Measurements from ENCODE around the gene NFATC2. TPM values are rescaled to one million over a fixed set of nuclear protein-coding genes. Genes with fewer than 3 reads are reported as not detected.

NFATC2 gene
- total RNA-seq, 1 donor from 2014 or later = 1.9 TPM

DNA sequence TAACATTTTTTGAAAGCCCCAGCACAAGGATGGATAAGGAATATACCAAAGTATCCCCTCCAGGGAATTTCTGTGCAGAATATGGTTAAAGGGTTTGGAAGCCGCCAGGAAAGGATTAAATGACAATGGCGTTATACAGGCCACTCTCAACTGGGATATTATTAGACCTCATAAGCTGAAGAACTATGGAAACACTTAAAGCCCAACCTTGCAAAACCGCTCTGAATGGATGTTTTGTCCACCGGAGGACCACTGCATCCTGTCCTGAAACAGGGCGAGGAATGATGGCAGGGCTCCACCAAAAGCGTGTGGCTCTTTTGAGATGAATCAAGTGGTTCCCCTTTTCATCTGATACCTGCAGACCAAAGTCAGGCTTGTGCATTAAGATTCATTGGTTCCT is 32.4 kb downstream of the NFATC2 start:
- TF ChIP-seq, protein P1, sequence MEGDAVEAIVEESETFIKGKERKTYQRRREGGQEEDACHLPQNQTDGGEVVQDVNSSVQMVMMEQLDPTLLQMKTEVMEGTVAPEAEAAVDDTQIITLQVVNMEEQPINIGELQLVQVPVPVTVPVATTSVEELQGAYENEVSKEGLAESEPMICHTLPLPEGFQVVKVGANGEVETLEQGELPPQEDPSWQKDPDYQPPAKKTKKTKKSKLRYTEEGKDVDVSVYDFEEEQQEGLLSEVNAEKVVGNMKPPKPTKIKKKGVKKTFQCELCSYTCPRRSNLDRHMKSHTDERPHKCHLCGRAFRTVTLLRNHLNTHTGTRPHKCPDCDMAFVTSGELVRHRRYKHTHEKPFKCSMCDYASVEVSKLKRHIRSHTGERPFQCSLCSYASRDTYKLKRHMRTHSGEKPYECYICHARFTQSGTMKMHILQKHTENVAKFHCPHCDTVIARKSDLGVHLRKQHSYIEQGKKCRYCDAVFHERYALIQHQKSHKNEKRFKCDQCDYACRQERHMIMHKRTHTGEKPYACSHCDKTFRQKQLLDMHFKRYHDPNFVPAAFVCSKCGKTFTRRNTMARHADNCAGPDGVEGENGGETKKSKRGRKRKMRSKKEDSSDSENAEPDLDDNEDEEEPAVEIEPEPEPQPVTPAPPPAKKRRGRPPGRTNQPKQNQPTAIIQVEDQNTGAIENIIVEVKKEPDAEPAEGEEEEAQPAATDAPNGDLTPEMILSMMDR (conservative IDR thresholded peaks at IDR 0.05; ENCODE audit: low read depth, low read length) = no peak
- no peak overlapping the region for H3K4me3 ChIP-seq (ENCODE audit: low read depth, low read length)
- DNase-seq (ENCODE audit: low read depth) = no peak

DNA sequence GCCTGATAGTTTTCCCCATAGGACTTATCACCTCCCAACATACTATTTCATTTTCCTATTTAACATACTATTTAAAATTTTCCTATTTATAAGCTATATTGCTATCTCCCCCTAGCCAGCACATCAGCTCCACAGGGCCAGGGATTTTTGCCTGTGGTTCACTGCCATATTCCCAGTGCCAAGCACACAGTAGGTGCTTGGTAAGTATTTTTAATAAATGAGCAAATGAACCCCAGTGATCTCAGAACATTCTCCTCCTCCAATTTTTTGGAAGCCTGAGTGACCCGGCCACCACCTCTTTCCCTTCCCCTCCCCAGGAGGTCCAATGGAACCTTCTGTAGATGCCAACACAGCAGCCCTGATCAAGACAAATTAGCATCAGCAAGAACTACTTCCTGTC is 33.3 kb downstream of the NFATC2 start:
- no peak overlapping the region for H3K4me3 ChIP-seq (ENCODE audit: low read depth, low read length)
- no peak for DNase-seq (ENCODE audit: low read depth)
- TF ChIP-seq, protein P1 (conservative IDR thresholded peaks at IDR 0.05; ENCODE audit: low read depth, low read length) = no peak

DNA sequence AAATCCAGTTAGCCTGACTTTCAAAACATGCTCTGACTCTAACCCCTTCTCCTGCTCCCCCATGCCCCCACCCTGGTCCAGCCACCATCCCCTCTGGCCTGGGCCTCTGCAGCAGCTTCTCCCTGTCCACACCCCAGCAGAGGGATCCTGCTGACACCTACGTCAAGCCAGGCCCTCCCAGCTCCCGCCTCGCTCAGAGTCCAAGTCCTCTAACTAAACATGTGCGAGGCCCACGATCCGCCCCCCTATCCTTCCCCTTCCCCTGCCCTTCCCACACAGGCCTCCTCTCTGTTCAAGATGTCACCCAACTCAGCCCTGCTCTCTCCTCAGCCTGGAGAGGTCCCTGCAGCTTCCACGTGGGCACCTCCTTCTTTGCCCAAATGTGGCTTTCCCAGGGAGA is 33.7 kb downstream of the NFATC2 start:
- TF ChIP-seq, protein P1 (conservative IDR thresholded peaks at IDR 0.05; ENCODE audit: low read depth, low read length) = no peak
- no peak for DNase-seq (ENCODE audit: low read depth)
- H3K4me3 ChIP-seq (ENCODE audit: low read depth, low read length) = no peak overlapping the region

DNA sequence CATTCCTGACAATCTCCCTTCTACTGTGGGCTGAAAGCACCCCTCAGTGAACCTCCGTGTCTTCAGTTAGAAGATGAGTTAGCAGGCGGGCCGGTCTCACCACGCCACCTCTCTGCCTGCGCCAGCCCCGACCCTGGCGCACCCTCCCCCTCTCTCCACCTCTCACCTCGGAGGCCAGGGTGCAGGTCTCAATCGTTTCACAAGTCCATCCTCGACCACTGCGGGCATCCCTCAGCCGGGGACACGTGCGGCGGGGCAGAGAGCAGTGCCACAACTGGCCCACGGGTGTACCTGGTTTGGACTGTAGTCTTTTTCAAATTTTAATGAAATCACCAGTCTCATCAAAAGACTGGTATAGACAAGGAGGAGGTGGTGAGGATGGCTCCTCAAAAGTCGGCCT is 34.4 kb downstream of the NFATC2 start:
- TF ChIP-seq, protein P1 (conservative IDR thresholded peaks at IDR 0.05; ENCODE audit: low read depth, low read length) = no peak
- DNase-seq (ENCODE audit: low read depth) = no peak
- H3K4me3 ChIP-seq (ENCODE audit: low read depth, low read length) = no peak overlapping the region

DNA sequence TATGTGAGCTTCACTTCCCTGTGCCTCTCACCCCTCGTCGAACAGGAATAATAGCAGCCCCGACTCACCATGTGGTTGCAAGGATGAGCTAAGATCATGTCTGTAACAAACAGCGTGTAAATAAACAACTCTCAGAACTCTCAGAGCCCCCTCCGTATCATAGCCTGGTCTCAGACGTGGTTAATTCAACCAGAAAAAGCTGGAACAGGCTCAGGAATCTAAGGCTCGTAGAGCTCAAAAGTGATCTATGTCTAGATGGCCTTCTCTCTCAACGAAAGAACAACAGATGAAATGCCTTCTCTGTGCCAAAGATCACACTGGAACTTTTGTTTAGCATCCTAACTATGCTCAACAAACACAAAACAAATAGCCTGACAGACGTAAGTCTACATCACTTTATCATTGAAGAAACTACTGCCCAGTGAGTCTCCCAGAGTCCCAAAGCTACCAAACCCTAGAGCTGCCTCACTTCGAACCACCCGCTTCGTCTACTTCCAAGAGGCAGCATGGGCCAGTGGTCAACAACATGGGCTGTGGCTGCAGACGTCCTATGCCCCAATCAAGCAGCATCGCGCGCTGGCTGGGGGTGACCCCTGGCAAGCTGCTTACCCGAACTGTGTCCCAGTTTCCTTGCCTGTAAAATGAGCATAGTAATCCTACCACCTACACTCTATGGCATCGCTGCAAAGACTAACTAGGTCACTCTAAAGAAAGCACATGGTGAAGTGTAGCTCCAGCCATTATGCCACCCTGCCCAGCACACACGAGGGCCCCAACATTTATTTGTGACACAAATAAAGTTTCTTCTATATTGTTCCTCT is 35.1 kb downstream of the NFATC2 start:
- TF ChIP-seq, protein P1 (conservative IDR thresholded peaks at IDR 0.05; ENCODE audit: low read depth, low read length) = no peak
- no peak overlapping the region for H3K4me3 ChIP-seq (ENCODE audit: low read depth, low read length)
- DNase-seq (ENCODE audit: low read depth) = no peak

DNA sequence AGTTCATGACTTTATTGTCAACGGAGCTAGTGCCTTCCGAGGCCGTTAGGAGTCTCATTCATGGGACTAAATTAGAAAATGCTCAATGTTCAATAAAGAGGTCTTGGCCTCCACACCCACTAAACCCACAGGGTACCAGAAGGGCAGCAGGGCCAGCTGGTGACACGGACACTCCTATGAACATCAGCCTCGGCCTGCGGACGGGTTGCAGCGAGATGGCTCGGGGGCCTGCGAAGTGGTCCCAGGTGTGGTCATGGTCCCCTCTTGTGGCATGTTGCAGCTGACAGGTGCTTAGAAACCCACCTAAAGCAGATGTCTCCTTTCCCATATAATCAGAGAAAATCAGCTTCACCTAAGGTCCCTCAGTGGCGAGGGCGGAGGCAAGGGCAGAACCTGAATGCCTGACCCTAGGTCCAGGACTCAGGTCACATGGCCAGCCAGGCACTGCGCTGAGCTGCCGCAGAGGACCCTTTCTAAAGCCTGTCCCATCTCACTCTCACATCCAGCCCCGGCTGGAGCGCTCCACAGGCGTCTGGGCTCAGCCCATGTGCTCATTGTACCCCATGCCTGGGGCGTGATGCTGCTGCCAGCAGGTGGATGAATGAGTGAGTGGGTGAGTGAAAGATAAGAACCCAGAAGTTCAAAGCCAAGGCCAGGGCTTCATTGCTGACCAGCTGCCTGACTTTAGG is 35.8 kb downstream of the NFATC2 start:
- no peak overlapping the region for H3K4me3 ChIP-seq (ENCODE audit: low read depth, low read length)
- no peak for DNase-seq (ENCODE audit: low read depth)
- TF ChIP-seq, protein P1 (conservative IDR thresholded peaks at IDR 0.05; ENCODE audit: low read depth, low read length) = no peak

Data from epithelial cell of proximal tubule (primary cell).